SH-SY5Y (cell line): ENCODE measurements around the gene KLF5.

ENCODE experiments used
- GATA2 ChIP-seq: IDR thresholded peaks from 2 replicates; pipeline ENCODE4 v1.6.1; 2011; ENCODE audit warnings: mild to moderate bottlenecking, low read depth, low read length
- GATA3 ChIP-seq: IDR thresholded peaks from 2 replicates; pipeline ENCODE4 v1.6.1; 2011; ENCODE audit warnings: low read depth, mild to moderate bottlenecking, low read length, moderate library complexity

GRCh38 chr13:73081256-73081915 lies 22.6 kb downstream of the KLF5 start:
- no peak for TF ChIP-seq GATA3
- no peak for TF ChIP-seq GATA2
